GM21576 (cell line): ENCODE results near the gene XPNPEP1.

ENCODE experiments used
- ATAC-seq: cut with Tn5 transposase; IDR thresholded peaks from one replicate; pipeline ENCODE4 v1.9.1; 2021; ENCODE audit warnings: mild to moderate bottlenecking, moderate library complexity; ENCODE audit not compliant: unreplicated experiment

Gene XPNPEP1

DNA sequence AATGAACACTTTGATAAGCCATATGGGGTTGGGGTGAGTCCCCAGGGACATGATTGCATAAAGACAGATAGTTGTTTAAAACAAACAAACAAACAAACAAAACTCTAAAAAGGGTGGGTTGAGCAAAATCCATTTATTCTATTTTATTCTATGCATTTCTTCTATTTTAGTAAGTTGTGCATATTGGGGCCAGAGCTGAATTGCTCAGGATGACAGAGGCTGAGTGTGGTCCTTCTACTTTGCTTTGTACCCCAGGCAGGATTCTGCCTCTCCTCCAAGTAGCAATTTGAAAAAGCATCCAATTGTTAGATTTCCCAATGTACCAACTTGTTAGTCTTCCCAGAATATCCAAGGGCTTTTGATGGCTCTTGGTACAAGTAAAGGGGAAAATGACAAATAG lies 29.2 kb upstream of the XPNPEP1 start:
- ATAC-seq = no peak

GRCh38 chr10:109947111-109947920 lies 24.0 kb upstream of the XPNPEP1 start:
- ATAC-seq = no peak

DNA sequence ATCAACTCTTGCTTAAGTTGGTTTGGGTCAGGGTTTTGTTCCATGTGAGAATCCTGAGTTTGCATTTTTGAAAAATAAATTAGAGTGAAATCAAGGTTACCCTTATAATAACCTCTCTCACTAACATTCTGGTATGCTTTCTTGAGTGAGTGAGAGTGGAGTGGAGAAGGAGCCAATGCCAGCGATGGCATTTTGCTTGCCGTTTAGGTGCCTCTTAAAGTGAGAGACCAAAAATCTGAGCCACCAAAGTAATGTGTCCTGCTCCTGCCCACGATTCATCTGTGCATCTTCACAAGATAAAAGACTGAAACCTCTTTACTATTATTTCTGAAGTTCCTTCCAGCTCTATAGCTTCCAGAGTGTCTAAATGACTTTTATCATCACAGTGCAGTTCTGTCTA lies 23.4 kb upstream of the XPNPEP1 start:
- no peak for ATAC-seq

DNA sequence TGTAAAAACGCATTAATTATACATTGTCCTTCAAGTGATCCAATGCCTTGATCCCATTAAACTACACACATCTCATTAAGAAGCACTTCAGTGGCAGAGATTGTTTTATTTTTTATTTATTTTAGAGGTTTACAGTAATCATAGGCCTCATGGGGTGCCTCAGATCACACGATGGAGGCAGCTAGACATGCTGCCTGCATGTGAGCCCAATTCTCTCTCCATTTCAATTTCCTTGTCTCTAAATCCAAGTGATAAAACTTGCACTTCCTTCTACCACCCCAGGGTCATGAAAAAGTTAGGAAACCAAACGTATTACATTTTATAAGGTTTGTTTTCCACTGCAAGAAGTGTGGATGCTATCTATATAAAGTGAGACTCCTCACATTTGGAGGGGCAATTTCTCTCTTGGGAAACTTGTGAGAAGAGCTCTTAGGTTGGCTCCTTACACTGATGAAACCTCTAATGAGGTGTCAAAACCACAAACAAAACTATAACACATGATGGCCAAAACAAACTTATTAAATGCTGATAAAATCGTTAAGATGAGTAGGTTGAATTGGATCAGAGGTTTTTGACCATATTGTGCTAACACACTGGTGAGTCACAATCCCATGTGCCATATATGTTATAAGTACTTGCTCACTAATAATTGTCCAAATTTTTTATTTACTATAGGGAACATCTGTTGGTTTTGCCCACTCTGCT lies 22.3 kb upstream of the XPNPEP1 start:
- ATAC-seq = no peak

DNA sequence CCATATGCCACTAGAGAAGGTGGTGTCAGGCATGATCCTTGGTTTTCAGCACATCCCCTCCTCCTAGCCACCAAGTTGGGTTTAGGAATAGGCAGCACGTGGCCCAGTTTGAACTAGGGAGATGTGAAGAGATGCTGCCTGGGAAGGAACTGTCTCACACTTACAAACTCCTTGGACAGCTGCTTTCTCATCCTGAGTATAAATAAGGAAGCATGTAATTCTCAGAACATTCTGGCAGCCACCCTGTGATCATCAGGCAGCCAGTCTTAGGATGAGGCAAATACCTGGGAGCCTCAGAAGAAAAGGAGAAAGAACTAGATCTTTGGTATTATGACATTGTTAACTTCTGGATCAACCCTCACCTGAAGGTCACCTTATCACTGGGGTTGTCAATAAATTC lies 21.3 kb upstream of the XPNPEP1 start:
- ATAC-seq = no peak

GRCh38 chr10:109941236-109941862 lies 18.0 kb upstream of the XPNPEP1 start:
- ATAC-seq = no peak

GRCh38 chr10:109940553-109940952 lies 17.2 kb upstream of the XPNPEP1 start:
- no peak for ATAC-seq

GRCh38 chr10:109940117-109940516 lies 16.8 kb upstream of the XPNPEP1 start:
- no peak for ATAC-seq

DNA sequence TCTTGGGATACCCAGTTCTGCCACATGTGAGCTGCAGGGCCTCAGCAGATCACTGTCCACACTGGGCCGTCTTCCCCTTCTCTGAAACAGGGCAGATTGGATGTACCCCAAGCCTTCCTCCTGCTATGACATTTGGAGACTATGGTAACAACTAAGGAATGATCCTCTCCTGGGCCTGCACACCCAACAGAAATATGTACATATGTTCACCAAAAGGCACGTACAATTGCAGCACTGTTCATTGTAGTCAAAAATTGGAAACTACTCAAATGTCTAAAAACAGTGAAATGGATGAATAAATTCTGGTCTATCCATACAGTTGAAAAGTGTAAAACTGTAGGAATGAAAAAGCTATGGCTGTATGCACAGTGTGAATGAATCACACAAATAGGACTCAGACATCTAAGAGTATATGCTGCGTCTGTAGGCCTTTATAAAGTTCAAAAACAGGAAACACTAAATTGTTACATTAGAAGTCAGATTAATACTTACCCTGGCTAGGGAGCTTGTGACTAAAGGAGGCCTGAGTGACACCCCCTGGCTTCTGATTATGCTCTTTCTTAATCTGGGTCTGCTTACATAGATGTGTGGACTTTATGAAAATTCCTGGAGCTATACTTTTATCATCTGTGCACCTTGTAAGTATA lies 16.1 kb upstream of the XPNPEP1 start:
- no peak for ATAC-seq

DNA sequence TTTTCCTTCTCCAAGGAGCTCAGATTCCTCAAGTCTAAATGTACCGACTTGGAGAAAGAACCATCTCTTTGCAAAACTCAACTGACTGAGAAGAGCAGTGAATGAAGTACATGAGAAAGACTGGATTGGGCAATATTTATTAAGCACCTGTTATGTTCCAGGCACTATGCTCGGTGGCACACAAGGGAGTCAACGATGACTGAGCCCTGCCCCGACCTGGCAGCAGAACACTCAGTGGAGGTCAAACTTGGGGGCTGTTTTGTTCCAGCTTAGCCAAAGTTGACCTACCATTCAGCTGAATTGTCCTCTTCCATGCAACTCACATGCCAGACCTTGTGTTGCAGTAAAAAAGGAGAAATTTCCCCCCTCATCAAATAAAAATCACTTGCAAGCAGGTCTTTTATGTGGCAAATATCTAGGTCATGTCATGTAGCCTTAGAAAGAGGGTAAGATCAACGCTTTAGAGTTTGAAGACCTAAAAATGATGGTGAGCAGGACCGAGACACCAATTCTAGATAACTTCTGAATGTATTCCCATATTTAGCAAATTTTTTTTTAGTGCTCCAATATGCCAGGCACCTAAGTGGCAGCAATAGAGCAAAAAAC lies 14.3 kb upstream of the XPNPEP1 start:
- ATAC-seq = no peak

GRCh38 chr10:109934958-109935793 lies 11.9 kb upstream of the XPNPEP1 start:
- no peak for ATAC-seq

DNA sequence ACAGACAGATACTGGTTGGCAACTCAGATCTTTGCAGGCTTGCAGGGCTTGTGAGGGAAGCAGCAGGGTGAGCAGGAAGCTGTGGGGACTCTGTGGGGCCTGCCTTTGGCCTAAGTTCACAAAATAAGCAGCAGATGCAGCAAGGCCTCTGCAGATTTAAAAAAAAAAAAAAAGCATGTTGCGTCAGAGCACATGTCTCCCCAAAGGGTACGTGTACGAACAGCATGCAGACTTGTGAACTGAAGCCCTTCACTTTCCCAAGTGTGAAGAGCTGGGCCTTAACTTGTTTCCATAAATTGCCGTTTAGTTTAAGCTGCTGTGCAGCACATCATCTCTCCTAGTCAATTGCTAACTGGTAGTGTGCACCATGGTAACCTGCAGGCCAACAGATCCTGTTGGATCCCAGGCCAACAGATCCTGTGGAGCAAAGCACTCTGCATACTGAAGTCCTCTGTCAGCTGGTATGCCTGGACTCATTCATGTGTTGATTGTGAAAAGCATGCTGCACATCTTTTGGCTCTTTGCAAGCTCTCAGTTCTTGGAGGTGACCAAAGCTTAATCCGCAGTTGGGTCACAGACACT lies 10.8 kb upstream of the XPNPEP1 start:
- ATAC-seq = no peak

- ATAC-seq = no peak
Measured at GRCh38 chr10:109932968-109933367, 9.7 kb upstream of the XPNPEP1 start.

- no peak for ATAC-seq
Measured at GRCh38 chr10:109932391-109932790, 9.1 kb upstream of the XPNPEP1 start.

DNA sequence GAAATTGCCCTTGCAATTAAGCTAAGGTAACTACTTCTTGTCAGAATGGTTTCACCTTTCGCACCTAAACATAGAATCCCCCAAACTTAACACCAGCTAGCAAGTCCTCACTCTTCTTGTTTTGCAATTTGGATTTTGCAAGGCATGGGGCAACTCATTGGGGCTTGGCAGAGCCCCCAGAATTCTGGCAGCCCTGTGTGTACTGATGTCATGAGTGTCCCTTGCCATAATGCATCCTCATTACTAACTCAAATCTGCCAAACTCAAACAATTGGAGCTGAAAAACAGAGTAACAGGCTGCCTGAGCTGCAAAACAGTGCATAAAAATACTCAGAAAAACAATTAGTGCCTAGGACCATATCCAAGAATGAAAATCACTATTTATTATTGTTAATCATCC lies 7.9 kb upstream of the XPNPEP1 start:
- ATAC-seq = no peak

GRCh38 chr10:109929501-109930219 lies 6.3 kb upstream of the XPNPEP1 start:
- no peak for ATAC-seq

GRCh38 chr10:109928475-109928891 lies 5.2 kb upstream of the XPNPEP1 start:
- no peak for ATAC-seq

- no peak for ATAC-seq
Measured at GRCh38 chr10:109926825-109927224, 3.5 kb upstream of the XPNPEP1 start.

GRCh38 chr10:109926061-109926745 lies 2.9 kb upstream of the XPNPEP1 start:
- ATAC-seq = no peak
